Activated B cell treated with CpG ODN at 0.5 μM for 24 hours (primary cell): ENCODE data around the gene CRB3. TPM values are rescaled to one million over a fixed set of nuclear protein-coding genes. Genes with fewer than 3 reads are reported as not detected.

ENCODE experiments used
- ATAC-seq: fragments of 200-7000 bp; cut with Tn5 transposase; one replicate; pipeline ENCODE4 v1.10.0; 2021; ENCODE audit warnings: low read depth, mild to moderate bottlenecking, moderate library complexity
- CTCF ChIA-PET: fragments of 350-600 bp; sonication (Branson Sonifier 250); formaldehyde crosslinking; loops from one replicate; lab custom pipeline; 2021; ENCODE audit warnings: antibody characterized with exemption; lab: Charles Lee
- POLR2A ChIA-PET: fragments of 350-600 bp; sonication (Branson Sonifier 250); formaldehyde crosslinking; loops from one replicate; lab custom pipeline; 2021; ENCODE audit warnings: antibody characterized with exemption; lab: Charles Lee
- DNase-seq: peaks from one replicate; pipeline ENCODE4 v3.0.0; 2022
- H3K27ac Mint-ChIP-seq: one replicate; pipeline ENCODE4 v1.8.0; 2020; ENCODE audit warnings: mixed read lengths
- H3K27me3 Mint-ChIP-seq: one replicate; pipeline ENCODE4 v1.8.0; 2021; ENCODE audit warnings: mixed read lengths
- H3K36me3 Mint-ChIP-seq: one replicate; pipeline ENCODE4 v1.8.0; 2021; ENCODE audit warnings: low read depth, mixed read lengths
- H3K4me1 Mint-ChIP-seq: one replicate; pipeline ENCODE4 v1.8.0; 2021; ENCODE audit warnings: mixed read lengths
- H3K4me3 Mint-ChIP-seq: one replicate; pipeline ENCODE4 v1.8.0; 2020; ENCODE audit warnings: mild to moderate bottlenecking, mixed read lengths
- H3K9me3 Mint-ChIP-seq: one replicate; pipeline ENCODE4 v1.8.0; 2020; ENCODE audit warnings: mixed read lengths
- CTCF ChIP-seq: fragments of 200-600 bp; IDR thresholded peaks from one replicate; pipeline ENCODE4 v1.8.0; 2022; ENCODE audit warnings: antibody characterized with exemption, mild to moderate bottlenecking
- intact Hi-C: fragments of 100-400 bp; cut with micrococcal nuclease; formaldehyde crosslinking; loops from one replicate; pipeline ENCODE4 v1.15.1; 2024
- total RNA-seq: library from RNA; stranded (reverse); gene quantifications from 2 replicates; pipeline ENCODE4 v1.2.3, GENCODE V29; 2022

CRB3 gene
- total RNA-seq, 1 donor from 2014 or later: 8.4 TPM

GRCh38 chr19:6429419-6430221 is 34.5 kb upstream of the CRB3 start:
- POLR2A ChIA-PET: interaction anchor here (0.7 kb wide), 1 partner anchor 92 kb away, joined by 3 read pairs; no protein-coding TSS in a partner anchor
- no peak for DNase-seq

GRCh38 chr19:6431891-6432290 is 32.2 kb upstream of the CRB3 start:
- no peak overlapping the region for H3K4me3 Mint-ChIP-seq
- no peaks in the 10 kb centered on the region for H3K9me3 Mint-ChIP-seq
- POLR2A ChIA-PET: interaction anchor here (0.7 kb wide), 1 partner anchor 88 kb away, joined by 3 read pairs; no protein-coding TSS in a partner anchor
- H3K36me3 Mint-ChIP-seq: no peaks in the 10 kb centered on the region
- H3K4me1 Mint-ChIP-seq: no peaks in the 10 kb centered on the region
- intact Hi-C loops: no loop called here
- H3K27ac Mint-ChIP-seq: no peak overlapping the region
- no peak for TF ChIP-seq CTCF
- H3K27me3 Mint-ChIP-seq: no peaks in the 10 kb centered on the region
- DNase-seq (no peak), ATAC-seq (no peak)
- CTCF ChIA-PET: no interaction called here

More at GRCh38 chr19:6429419-6430221, 34.5 kb upstream of the CRB3 start:
- TF ChIP-seq CTCF: no peak
- ATAC-seq: no peak
- Mint-ChIP-seq H3K9me3 (no peaks in the 10 kb centered on the region), H3K4me1 (peaks cover 7% of the 10 kb centered on the region), H3K36me3 (no peaks in the 10 kb centered on the region), H3K4me3 (no peak overlapping the region), H3K27ac (no peak overlapping the region), H3K27me3 (no peaks in the 10 kb centered on the region)
- intact Hi-C loops: loop anchor here (10.0 kb wide), 2 partner anchors 145 to 705 kb away; partner anchors contain the start of genes CATSPERD and LONP1
- CTCF ChIA-PET: no interaction called here

- Mint-ChIP-seq H3K4me1 (no peaks in the 10 kb centered on the region), H3K27me3 (no peaks in the 10 kb centered on the region), H3K9me3 (no peaks in the 10 kb centered on the region), H3K27ac (no peak overlapping the region), H3K36me3 (no peaks in the 10 kb centered on the region), H3K4me3 (no peak overlapping the region)
- ATAC-seq: no peak
- ChIA-PET CTCF (no interaction called here), POLR2A (no interaction called here)
- no peak for DNase-seq
- TF ChIP-seq CTCF: no peak
- intact Hi-C loops: no loop called here
Measured at GRCh38 chr19:6433165-6433564, 30.9 kb upstream of the CRB3 start.

GRCh38 chr19:6433663-6434062 is 30.4 kb upstream of the CRB3 start, which contains the start of gene SLC25A41:
SLC25A41 (minus strand) TSS chr19:6433763; CDS start chr19:6433693, 70 bp downstream.
- ATAC-seq: no peak
- no peaks in the 10 kb centered on the region for H3K27me3 Mint-ChIP-seq
- H3K27ac Mint-ChIP-seq: no peak within 1 kb of the TSS
- H3K4me1 Mint-ChIP-seq: no peaks in the 10 kb centered on the region
- no peaks in the 10 kb centered on the region for H3K9me3 Mint-ChIP-seq
- no peak within 1 kb of the TSS for H3K4me3 Mint-ChIP-seq
- no peaks in the 10 kb centered on the region for H3K36me3 Mint-ChIP-seq
- DNase-seq: no peak
- no peak for TF ChIP-seq CTCF
- ChIA-PET POLR2A (interaction anchor here (0.6 to 1.8 kb wide), 2 partner anchors 9 to 16 kb away, joined by 3 to 11 read pairs; partner anchors contain the start of gene KHSRP), CTCF (no interaction called here)
- intact Hi-C loops: no loop called here

GRCh38 chr19:6439743-6440142 is 24.3 kb upstream of the CRB3 start:
- no peaks in the 10 kb centered on the region for H3K27me3 Mint-ChIP-seq
- H3K9me3 Mint-ChIP-seq: no peaks in the 10 kb centered on the region
- H3K4me1 Mint-ChIP-seq: no peaks in the 10 kb centered on the region
- CTCF ChIA-PET: no interaction called here
- DNase-seq: no peak
- no peak for ATAC-seq
- no peak overlapping the region for H3K4me3 Mint-ChIP-seq
- POLR2A ChIA-PET: no interaction called here
- intact Hi-C loops: no loop called here
- no peak for TF ChIP-seq CTCF
- no peaks in the 10 kb centered on the region for H3K36me3 Mint-ChIP-seq
- no peak overlapping the region for H3K27ac Mint-ChIP-seq
